Ascending aorta (tissue), 2 donors: ENCODE results near the gene TPCN2. TPM values are rescaled to one million over a fixed set of nuclear protein-coding genes. Genes with fewer than 3 reads are reported as not detected.

Experiments
- DNase-seq, 2 donors: peaks; one replicate each; pipeline ENCODE4 v3.0.0-alpha.2; 2019; ENCODE audit warnings: low spot score in 2 of 2
- H3K27ac ChIP-seq, 2 donors: fragments of 200-600 bp; sonication (generic); one replicate each; pipeline ENCODE4 v1.5.1; 2016 to 2017; ENCODE audit warnings: mild to moderate bottlenecking in 1 of 2
- H3K27me3 ChIP-seq: fragments of 200-600 bp; sonication (generic); one replicate; pipeline ENCODE4 v1.5.1; 2017
- H3K36me3 ChIP-seq, 2 donors: fragments of 200-600 bp; sonication (generic); one replicate each; pipeline ENCODE4 v1.5.1; 2016
- H3K4me1 ChIP-seq, 2 donors: fragments of 200-600 bp; sonication (generic); one replicate each; pipeline ENCODE4 v1.5.1; 2016 to 2017; ENCODE audit warnings: mild to moderate bottlenecking in 1 of 2
- H3K4me3 ChIP-seq, 2 donors: fragments of 200-600 bp; sonication (generic); one replicate each; pipeline ENCODE4 v1.5.1; 2016 to 2017; ENCODE audit warnings: mild to moderate bottlenecking in 1 of 2
- H3K9me3 ChIP-seq, 2 donors: fragments of 200-600 bp; sonication (generic); one replicate each; pipeline ENCODE4 v1.5.1; 2016
- intact Hi-C: fragments of 100-400 bp; cut with DNase I; formaldehyde crosslinking; loops from one replicate; pipeline ENCODE4 v1.15.1; 2023
- total RNA-seq: library from RNA; depleted of rRNA; stranded (reverse); fragments of >200 nt; gene quantifications from one replicate; pipeline ENCODE4 v1.1.0, GENCODE V29; 2016
- TF ChIP-seq, protein P1 (sequence below), 3 experiments: fragments of 200-600 bp in 2 of 3; fragments of 450-650 bp in 1 of 3; sonication (generic) in 2 of 3; IDR thresholded peaks; one replicate each; pipeline ENCODE4 v1.5.1; 2016 to 2019; ENCODE audit warnings: antibody characterized with exemption in 3 of 3, mild to moderate bottlenecking in 1 of 3, moderate library complexity in 1 of 3

The TPCN2 gene
- total RNA-seq, 1 donor from 2014 or later = 24.9 TPM

DNA sequence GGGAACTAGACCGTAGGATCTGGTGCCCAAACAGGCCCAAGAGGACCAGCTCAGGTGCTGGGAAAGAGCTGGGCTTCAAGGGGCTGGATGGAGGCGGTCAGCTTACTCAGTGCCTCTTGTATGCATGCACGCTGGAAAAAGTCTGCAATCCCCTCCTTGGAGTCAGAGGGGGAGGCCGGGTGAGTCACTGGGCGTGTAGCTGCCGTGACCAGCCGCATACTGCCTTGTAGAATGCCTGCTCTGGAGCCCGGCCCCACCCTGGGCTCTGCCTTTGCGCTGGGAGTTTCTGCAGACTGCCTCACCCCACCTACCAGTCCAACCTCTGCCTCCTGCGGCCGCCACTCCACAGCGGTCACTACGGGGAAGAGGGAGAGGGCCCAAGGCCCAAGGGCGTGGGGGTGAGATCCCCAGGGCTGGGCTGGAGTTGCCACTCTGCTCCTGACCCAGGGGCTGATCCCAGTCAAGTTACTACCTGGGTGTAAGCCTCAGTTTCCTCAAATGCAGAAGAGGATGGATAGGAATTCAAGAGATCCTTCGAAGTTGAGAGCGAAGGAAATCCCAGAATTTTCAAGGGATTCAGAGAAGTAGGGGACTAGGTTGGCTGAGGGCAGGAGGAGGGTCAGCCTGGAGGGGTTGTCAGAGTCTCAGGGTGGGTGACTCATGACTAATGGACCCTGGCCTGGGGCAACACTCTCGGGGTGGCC lies 39.8 kb upstream of the TPCN2 start:
- Histone ChIP-seq H3K9me3 (no peaks in the 10 kb centered on the region), H3K36me3 (peaks cover 40 to 42% of the 10 kb centered on the region in 2 donors), H3K27ac (peak overlapping the region; percentile 93 to 95), H3K4me3 (peak overlapping the region in 1 of 2 donors; percentile 84), H3K27me3 (no peaks in the 10 kb centered on the region), H3K4me1 (peaks cover 15 to 48% of the 10 kb centered on the region in 2 donors)
- intact Hi-C loops = loop anchor here (10.0 kb wide), 1 partner anchor 286 kb away; the partner anchor contains the start of gene MYEOV
- TF ChIP-seq, protein P1, sequence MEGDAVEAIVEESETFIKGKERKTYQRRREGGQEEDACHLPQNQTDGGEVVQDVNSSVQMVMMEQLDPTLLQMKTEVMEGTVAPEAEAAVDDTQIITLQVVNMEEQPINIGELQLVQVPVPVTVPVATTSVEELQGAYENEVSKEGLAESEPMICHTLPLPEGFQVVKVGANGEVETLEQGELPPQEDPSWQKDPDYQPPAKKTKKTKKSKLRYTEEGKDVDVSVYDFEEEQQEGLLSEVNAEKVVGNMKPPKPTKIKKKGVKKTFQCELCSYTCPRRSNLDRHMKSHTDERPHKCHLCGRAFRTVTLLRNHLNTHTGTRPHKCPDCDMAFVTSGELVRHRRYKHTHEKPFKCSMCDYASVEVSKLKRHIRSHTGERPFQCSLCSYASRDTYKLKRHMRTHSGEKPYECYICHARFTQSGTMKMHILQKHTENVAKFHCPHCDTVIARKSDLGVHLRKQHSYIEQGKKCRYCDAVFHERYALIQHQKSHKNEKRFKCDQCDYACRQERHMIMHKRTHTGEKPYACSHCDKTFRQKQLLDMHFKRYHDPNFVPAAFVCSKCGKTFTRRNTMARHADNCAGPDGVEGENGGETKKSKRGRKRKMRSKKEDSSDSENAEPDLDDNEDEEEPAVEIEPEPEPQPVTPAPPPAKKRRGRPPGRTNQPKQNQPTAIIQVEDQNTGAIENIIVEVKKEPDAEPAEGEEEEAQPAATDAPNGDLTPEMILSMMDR (IDR thresholded peaks at IDR 0.05) = no peak
- DNase-seq = peak; percentile 88 to 99

DNA sequence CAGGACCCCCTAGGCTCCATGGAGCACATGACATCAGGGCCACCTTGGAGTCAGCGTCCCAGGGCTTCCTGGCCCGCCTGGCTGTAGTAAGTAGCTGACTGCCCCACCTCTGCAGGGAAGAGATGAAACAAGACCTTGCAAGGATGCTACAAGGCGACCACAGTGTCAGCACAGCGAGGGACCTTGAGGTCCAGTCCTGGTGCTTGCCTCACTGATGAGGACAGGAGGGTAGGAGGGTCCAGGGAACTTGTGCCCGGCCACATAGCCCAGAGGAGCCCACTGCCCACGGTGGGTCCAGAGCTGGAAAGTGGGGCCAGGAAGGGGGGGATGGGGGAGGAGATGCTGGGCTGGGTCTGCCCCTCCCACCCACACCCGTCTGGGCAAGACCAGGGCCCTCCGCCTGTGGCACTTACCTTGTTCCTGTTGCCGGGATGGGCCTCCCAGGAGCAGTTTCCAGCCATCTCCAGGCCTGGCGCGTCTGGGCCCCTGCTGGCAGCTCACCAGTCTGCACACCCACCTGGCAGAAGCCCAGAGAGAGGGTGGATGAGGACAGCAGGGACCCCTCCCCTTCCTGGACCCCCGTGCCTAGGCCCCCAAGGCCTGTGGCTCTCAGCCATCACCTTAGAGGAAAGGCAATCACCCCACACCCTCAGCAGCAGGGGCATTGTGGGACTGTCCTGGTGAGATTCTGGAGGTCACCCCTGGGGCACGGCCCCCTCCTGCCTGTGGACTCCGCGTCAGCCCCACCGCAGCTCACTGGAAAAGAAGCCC lies 39.1 kb upstream of the TPCN2 start:
- Histone ChIP-seq H3K4me3 (peak overlapping the region; percentile 8 to 84), H3K27me3 (no peaks in the 10 kb centered on the region), H3K27ac (peak overlapping the region; percentile 93 to 95), H3K4me1 (peaks cover 18 to 55% of the 10 kb centered on the region in 2 donors), H3K36me3 (peaks cover 33 to 35% of the 10 kb centered on the region in 2 donors), H3K9me3 (no peaks in the 10 kb centered on the region)
- TF ChIP-seq, protein P1 (IDR thresholded peaks at IDR 0.05) = no peak
- peak in 1 of 2 donors; percentile 65 for DNase-seq
- intact Hi-C loops = loop anchor here (2.0 to 10.0 kb wide), 6 partner anchors 67 to 905 kb away; partner anchors contain the start of genes CPT1A, IGHMBP2, MRPL21 and MYEOV

- intact Hi-C loops = loop anchor here (2.0 to 10.0 kb wide), 5 partner anchors 68 to 904 kb away; partner anchors contain the start of genes CPT1A, IGHMBP2 and MRPL21
- Histone ChIP-seq H3K36me3 (peaks cover 25 to 27% of the 10 kb centered on the region in 2 donors), H3K27ac (peak overlapping the region; percentile 93 to 95), H3K4me1 (peaks cover 18 to 49% of the 10 kb centered on the region in 2 donors), H3K27me3 (no peaks in the 10 kb centered on the region), H3K4me3 (peak overlapping the region; percentile 75 to 84), H3K9me3 (no peaks in the 10 kb centered on the region)
- DNase-seq = no peak
- TF ChIP-seq, protein P1 (IDR thresholded peaks at IDR 0.05) = no peak
Measured at GRCh38 chr11:69010361-69010891, 38.3 kb upstream of the TPCN2 start.

- H3K4me1 ChIP-seq = peaks cover 18 to 49% of the 10 kb centered on the region in 2 donors
Measured at GRCh38 chr11:69010964-69011623, 37.6 kb upstream of the TPCN2 start.

More at GRCh38 chr11:69010964-69011623, 37.6 kb upstream of the TPCN2 start:
- H3K9me3 ChIP-seq = no peaks in the 10 kb centered on the region
- intact Hi-C loops = loop anchor here (1.0 to 10.0 kb wide), 6 partner anchors 10 to 904 kb away; partner anchors contain the start of genes CPT1A, IGHMBP2 and MRPL21
- H3K27ac ChIP-seq = peak overlapping the region; percentile 93 to 95
- peak in 1 of 2 donors; percentile 91 for DNase-seq
- H3K4me3 ChIP-seq = peak overlapping the region; percentile 75 to 84
- H3K36me3 ChIP-seq = peaks cover 18 to 20% of the 10 kb centered on the region in 2 donors
- no peaks in the 10 kb centered on the region for H3K27me3 ChIP-seq
- TF ChIP-seq, protein P1 (IDR thresholded peaks at IDR 0.05) = no peak
